Activated CD4-positive, alpha-beta memory T cell treated with anti-CD3 and anti-CD28 coated beads, Interleukin-2, amount 10 ng/mL, durations not matched to agents 7 days and 5 days (primary cell): Measurements from ENCODE around the gene PDE9A. TPM values are rescaled to one million over a fixed set of nuclear protein-coding genes. Genes with fewer than 3 reads are reported as not detected.

ENCODE experiments used
- CTCF ChIA-PET: fragments of 350-600 bp; sonication (Branson Sonifier 250); formaldehyde crosslinking; loops from one replicate; lab custom pipeline; 2021; ENCODE audit warnings: antibody characterized with exemption, inconsistent platforms; lab: Charles Lee
- POLR2A ChIA-PET: fragments of 350-600 bp; sonication (Branson Sonifier 250); formaldehyde crosslinking; loops from one replicate; lab custom pipeline; 2021; ENCODE audit warnings: antibody characterized with exemption; lab: Charles Lee
- DNase-seq: peaks from one replicate; pipeline ENCODE4 v3.0.0-alpha.2; 2020
- H3K27ac Mint-ChIP-seq: one replicate; pipeline ENCODE4 v1.8.0; 2021; ENCODE audit warnings: mild to moderate bottlenecking, mixed read lengths
- H3K27me3 Mint-ChIP-seq: one replicate; pipeline ENCODE4 v1.8.0; 2021; ENCODE audit warnings: mixed read lengths
- H3K36me3 Mint-ChIP-seq: one replicate; pipeline ENCODE4 v1.8.0; 2021; ENCODE audit warnings: low read depth, mixed read lengths
- H3K4me1 Mint-ChIP-seq: one replicate; pipeline ENCODE4 v1.8.0; 2021; ENCODE audit warnings: mixed read lengths
- H3K4me3 Mint-ChIP-seq: one replicate; pipeline ENCODE4 v1.8.0; 2021; ENCODE audit warnings: mild to moderate bottlenecking, mixed read lengths
- H3K9me3 Mint-ChIP-seq: one replicate; pipeline ENCODE4 v1.8.0; 2021; ENCODE audit warnings: mixed read lengths
- total RNA-seq, 2 experiments: library from RNA; stranded (reverse); gene quantifications; one replicate each; pipeline ENCODE4 v1.2.3, GENCODE V29; 2021

Gene PDE9A
- total RNA-seq, 2 experiments from 2014 or later, result 13.9 to 14.3 TPM

DNA sequence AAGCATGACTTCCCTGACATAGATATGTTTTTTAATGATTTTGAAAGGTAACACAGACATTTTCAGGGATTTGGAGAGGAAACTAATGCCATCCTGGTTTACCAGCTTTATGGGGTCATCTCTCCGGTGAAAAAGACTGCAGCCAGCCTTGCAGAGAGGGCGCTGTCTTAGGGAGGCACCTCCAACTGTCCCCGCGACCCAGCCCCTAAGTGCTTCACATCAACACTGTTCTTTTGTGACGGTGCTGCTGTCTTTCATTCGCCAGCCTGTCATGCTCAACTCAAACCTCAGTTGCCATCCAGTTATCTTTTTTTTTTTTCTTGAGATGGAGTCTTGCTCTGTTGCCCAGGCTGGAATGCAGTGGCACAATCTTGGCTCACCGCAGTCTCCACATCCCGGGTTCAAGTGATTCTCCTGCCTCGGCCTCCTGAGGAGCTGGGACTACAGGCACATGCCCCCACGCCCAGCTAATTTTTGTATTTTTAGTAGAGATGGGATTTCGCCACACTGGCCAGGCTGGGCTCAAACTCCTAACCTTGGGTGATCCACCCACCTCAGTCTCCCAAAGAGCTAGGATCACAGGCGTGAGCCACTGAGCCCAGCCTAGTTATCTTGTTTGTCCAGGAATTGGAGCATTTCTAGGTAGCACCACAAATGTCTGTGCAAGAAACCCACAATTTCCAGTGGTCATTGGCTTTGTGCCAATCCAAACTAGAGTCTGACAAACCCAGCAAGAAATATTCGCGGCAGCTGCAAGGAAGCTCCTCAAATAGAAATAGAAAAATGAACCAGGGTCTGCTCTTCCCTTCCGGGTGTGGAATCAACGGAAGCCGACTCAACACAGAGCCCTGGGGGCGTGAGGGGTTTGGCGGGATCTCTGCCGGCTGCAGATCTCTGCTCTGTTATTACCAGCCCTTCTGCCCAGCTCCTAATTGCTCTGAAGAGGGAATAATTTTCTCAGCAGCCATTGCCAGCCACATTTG, 24.2 kb downstream of the PDE9A start:
- CTCF ChIA-PET, result no interaction called here
- H3K27me3 Mint-ChIP-seq, result peaks cover 18% of the 10 kb centered on the region
- no peaks in the 10 kb centered on the region for H3K36me3 Mint-ChIP-seq
- no peak for DNase-seq
- H3K4me3 Mint-ChIP-seq, result no peak overlapping the region
- H3K4me1 Mint-ChIP-seq, result peaks cover 38% of the 10 kb centered on the region
- no peak overlapping the region for H3K27ac Mint-ChIP-seq
- POLR2A ChIA-PET, result interaction anchor here (1.0 kb wide), 1 partner anchor 23 kb away, joined by 3 read pairs; no protein-coding TSS in a partner anchor
- H3K9me3 Mint-ChIP-seq, result no peaks in the 10 kb centered on the region

DNA sequence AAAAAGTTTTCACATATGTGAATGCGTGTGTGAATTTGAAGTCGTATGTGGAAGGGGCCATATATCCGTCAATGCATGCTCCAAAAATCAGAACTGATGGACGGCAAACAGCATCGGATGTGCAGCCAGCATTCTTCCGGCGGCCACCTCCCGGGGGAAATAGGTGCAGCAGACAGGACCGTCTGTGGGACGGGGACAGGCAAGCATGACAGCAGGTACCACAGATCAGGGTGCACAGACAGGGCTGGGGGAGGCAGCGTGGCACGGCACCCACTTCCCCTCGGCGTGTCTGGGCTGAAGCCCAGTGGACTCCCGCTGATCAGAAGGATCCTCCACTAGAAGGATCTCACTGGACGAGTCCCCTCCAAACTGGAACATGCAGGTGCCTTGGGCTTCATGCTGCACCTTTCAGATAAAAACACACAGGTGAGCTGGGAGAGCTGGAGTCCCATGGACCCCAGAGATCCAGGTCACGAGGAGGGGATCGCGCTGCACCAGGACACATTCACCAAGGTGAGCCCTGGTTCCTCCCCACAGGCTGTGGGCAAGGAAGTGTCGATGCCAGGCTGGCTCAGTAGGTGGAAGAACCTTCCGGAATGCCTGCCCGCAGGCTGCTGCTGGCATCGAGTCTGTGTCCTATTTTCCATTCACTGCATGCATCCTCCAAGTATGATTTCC, 25.3 kb downstream of the PDE9A start:
- POLR2A ChIA-PET, result no interaction called here
- DNase-seq, result no peak
- CTCF ChIA-PET, result interaction anchor here (0.7 kb wide), 1 partner anchor 205 kb away, joined by 3 read pairs; no protein-coding TSS in a partner anchor
- H3K36me3 Mint-ChIP-seq, result no peaks in the 10 kb centered on the region
- H3K4me1 Mint-ChIP-seq, result peaks cover 48% of the 10 kb centered on the region
- H3K9me3 Mint-ChIP-seq, result no peaks in the 10 kb centered on the region
- no peak overlapping the region for H3K27ac Mint-ChIP-seq
- H3K27me3 Mint-ChIP-seq, result peaks cover 16% of the 10 kb centered on the region
- no peak overlapping the region for H3K4me3 Mint-ChIP-seq

DNA sequence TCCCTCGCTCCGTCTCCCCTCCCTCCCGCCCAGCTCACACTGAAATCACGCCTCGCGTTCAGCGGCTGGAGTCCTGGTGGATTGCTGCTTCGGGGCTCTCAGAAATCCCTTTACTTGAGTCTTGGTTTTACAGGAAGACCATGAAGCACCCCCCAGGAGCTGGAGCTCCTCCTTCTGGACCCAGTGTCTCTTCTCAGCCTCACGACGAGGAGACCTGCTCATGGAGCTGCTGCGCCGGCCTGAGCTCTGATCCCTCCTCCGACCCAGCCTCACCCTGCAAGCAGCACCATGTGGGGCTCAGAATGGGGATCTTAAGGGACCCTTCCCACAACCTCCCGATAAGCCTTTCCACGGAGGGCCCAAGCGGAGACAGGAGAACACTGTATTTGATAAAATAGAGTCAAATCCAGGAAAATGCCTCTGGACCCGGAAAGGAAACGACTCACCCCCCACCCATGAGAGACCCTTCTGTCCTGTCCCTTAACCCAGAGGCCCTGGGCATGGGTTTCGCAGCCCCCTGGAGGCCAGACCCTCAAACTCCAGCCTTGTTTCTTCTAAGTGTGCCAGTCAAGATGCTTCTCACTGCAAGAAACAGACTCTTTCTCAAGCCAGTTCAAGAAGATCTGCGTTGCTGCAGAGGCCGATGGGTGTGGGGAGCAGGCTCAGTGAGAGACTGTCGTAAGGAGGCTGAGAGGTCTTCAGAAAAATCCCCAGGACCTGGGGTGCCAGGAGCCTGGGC, 26.1 kb downstream of the PDE9A start:
- DNase-seq, result no peak
- H3K27ac Mint-ChIP-seq, result no peak overlapping the region
- ChIA-PET POLR2A (interaction anchor here (1.1 kb wide), 1 partner anchor 25 kb away, joined by 3 read pairs; no protein-coding TSS in a partner anchor), CTCF (interaction anchor here (0.7 kb wide), 1 partner anchor 206 kb away, joined by 3 read pairs; no protein-coding TSS in a partner anchor)
- no peaks in the 10 kb centered on the region for H3K36me3 Mint-ChIP-seq
- peaks cover 16% of the 10 kb centered on the region for H3K27me3 Mint-ChIP-seq
- H3K4me1 Mint-ChIP-seq, result peaks cover 56% of the 10 kb centered on the region
- no peaks in the 10 kb centered on the region for H3K9me3 Mint-ChIP-seq
- H3K4me3 Mint-ChIP-seq, result no peak overlapping the region

DNA sequence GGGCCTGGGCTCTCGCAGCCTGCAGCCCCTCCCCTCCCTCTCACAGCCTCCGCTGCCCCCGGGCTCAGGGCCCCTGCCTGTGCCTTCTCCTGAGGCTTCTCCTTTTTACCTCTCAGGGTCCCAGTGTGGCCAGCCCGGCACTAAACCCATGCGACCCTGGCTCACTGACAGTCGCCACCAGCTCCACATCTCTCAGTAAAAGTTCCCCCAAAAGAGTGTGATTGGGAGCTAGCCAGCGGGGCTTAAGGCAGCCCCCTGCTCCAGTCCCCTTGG, 26.6 kb downstream of the PDE9A start:
- no peak overlapping the region for H3K4me3 Mint-ChIP-seq
- H3K36me3 Mint-ChIP-seq, result no peaks in the 10 kb centered on the region
- H3K9me3 Mint-ChIP-seq, result no peaks in the 10 kb centered on the region
- peaks cover 16% of the 10 kb centered on the region for H3K27me3 Mint-ChIP-seq
- no peak for DNase-seq
- POLR2A ChIA-PET, result interaction anchor here (0.6 to 1.1 kb wide), 2 partner anchors 26 to 236 kb away, joined by 3 read pairs; no protein-coding TSS in a partner anchor
- H3K4me1 Mint-ChIP-seq, result peaks cover 61% of the 10 kb centered on the region
- no peak overlapping the region for H3K27ac Mint-ChIP-seq
- CTCF ChIA-PET, result no interaction called here

DNA sequence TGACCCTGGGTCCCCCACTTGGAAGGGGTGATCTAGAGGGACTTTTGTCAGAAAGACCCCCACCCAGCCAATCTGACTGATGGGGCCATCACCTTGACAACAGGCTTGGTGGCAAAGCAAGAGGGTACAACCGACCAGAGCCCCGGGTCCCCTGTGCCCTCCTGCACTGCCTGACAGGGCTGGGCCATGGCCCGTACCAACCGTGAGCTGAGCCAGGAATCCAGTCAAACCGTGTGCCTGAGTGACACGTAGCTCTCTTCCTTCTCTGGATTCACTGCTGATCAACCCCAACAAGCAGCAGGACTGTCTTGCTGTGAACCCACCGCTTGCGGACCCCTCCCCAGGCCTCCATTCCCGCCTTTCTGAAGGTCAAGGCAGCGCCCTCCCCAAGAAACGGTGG, 27.0 kb downstream of the PDE9A start:
- H3K36me3 Mint-ChIP-seq, result no peaks in the 10 kb centered on the region
- H3K4me1 Mint-ChIP-seq, result peaks cover 65% of the 10 kb centered on the region
- DNase-seq, result no peak
- H3K9me3 Mint-ChIP-seq, result no peaks in the 10 kb centered on the region
- peaks cover 16% of the 10 kb centered on the region for H3K27me3 Mint-ChIP-seq
- ChIA-PET CTCF (no interaction called here), POLR2A (interaction anchor here (0.6 to 1.1 kb wide), 2 partner anchors 26 to 237 kb away, joined by 3 read pairs; no protein-coding TSS in a partner anchor)
- H3K27ac Mint-ChIP-seq, result no peak overlapping the region
- no peak overlapping the region for H3K4me3 Mint-ChIP-seq

DNA sequence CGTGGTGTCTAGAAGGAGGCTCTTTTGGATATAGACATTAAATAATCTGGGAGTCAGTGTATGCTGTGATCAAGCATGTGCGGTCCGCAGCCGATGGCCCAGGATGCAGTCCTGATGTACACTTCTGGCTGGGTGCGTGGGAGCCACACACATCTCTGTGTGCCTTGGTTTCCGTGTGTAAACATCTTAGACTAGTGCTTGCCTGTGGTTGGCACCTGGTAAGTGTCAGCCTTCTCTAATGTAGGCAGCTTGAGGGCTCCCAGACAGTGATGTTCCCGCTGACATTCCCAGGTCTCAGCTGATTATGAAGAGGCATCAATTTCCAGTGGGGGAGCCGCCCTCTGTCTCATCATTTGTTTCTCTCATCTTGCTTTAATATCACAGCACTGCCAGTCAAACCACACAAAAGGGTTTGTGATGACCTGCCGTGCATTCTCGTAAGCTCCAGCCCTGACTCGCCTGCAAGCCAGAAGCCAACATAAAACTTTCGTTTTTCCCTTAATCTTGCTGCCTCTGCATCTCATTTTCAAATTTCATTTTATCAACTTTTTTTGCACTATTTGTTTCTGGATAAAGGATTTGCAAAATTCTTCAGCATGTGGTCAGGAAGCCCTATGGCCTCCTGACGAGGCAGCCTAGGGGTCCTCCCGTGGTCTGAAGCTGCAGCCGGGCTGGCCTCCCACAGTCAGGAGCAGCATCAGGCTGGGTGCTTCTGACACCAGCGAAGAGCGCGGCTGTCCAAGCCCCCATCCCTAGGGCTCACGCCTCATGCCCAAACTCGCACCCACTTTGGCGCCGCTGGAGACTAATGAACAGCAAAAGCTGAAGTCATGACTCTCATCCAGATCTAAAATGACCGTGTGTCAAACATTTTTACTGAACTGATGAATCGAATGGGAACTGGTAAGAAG, 28.1 kb downstream of the PDE9A start:
- DNase-seq, result peak; percentile 22
- Mint-ChIP-seq H3K27ac (peak overlapping the region; percentile 61), H3K4me3 (no peak overlapping the region)

DNA sequence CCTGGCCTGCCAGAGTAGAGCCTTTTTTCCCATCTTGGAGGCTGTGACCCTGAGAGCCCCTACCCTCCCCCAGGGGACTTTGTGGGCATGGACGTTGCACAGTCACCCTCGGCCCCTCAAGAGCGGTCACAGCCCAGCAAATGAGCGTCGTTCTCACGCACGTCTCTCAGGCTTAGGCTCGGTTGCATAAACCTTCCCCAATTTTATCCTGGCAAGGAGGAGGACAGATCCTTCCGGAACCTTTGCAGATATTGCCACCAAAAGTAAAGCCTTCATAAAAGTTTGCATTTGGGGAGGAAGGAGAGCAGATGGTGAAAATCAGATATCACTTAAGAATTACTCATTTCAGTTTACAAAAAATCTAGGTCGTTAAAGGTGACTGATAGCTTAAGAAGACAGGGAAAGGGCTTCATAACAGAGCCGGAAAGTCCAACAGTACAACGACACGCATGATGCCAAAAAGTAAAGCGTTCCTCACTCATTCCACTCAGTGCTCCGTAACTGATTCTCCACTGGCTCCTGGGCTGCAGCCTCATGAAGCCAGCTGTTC, 29.3 kb downstream of the PDE9A start:
- POLR2A ChIA-PET, result interaction anchor here (1.2 to 1.7 kb wide), 4 partner anchors 12 to 56 kb away, joined by 3 to 7 read pairs (median 4); no protein-coding TSS in a partner anchor
- H3K4me3 Mint-ChIP-seq, result no peak overlapping the region
- no peaks in the 10 kb centered on the region for H3K9me3 Mint-ChIP-seq
- no peak for DNase-seq
- H3K4me1 Mint-ChIP-seq, result peaks cover 70% of the 10 kb centered on the region
- H3K27me3 Mint-ChIP-seq, result peaks cover 12% of the 10 kb centered on the region
- peaks cover under 1% of the 10 kb centered on the region for H3K36me3 Mint-ChIP-seq
- CTCF ChIA-PET, result interaction anchor here (1.4 kb wide), 1 partner anchor 68 kb away, joined by 4 read pairs; no protein-coding TSS in a partner anchor
- peak overlapping the region; percentile 1 for H3K27ac Mint-ChIP-seq

More for the DNA sequence above, 28.1 kb downstream of the PDE9A start:
- ChIA-PET POLR2A (interaction anchor here (1.0 to 1.7 kb wide), 4 partner anchors 9 to 57 kb away, joined by 3 to 4 read pairs (median 4); no protein-coding TSS in a partner anchor), CTCF (no interaction called here)
- no peaks in the 10 kb centered on the region for H3K36me3 Mint-ChIP-seq
- no peaks in the 10 kb centered on the region for H3K9me3 Mint-ChIP-seq
- peaks cover 70% of the 10 kb centered on the region for H3K4me1 Mint-ChIP-seq
- peaks cover 13% of the 10 kb centered on the region for H3K27me3 Mint-ChIP-seq

DNA sequence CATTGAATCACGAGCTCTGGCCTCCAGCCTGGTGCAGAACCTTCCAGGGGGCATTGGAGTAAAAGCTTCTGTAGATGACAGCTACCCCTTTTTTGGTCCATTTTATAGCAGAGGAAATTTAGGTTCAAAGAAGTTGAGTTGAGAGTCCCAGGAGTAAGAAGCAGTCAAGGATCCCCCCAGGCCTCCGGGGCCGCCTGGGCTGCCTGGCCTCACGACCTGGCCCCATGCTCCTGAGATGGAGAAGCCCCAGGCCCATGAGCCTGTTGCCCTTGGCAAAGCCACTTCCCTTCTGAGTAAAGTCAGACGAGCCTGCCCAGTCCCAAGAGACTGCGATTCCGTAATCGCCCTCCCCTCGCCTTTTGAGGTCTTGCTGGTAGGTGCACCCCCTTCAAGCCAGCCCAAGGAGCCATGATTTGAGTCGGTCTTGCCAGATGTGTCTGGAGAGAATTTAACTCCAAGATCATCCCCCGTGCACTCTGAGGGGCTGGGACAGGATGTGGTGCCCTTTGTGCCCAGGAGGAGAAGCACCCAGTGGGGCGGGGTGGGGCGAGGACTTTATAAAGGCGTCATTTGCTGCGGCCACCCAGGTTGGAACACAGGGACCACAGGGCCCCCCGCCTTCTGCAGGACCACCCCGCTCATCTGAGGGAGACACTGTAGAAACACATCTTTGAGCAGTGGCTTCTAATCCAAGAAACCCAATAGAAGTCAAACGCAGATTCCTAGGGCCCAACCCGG, 30.1 kb downstream of the PDE9A start:
- Mint-ChIP-seq H3K4me3 (peak overlapping the region; percentile 79), H3K27ac (peak overlapping the region; percentile 100), H3K9me3 (no peaks in the 10 kb centered on the region), H3K4me1 (peaks cover 65% of the 10 kb centered on the region), H3K27me3 (peaks cover 7% of the 10 kb centered on the region), H3K36me3 (peaks cover 4% of the 10 kb centered on the region)
- DNase-seq, result no peak
- CTCF ChIA-PET, result interaction anchor here (1.4 to 1.6 kb wide), 3 partner anchors 12 to 69 kb away, joined by 3 to 4 read pairs (median 4); no protein-coding TSS in a partner anchor
- POLR2A ChIA-PET, result interaction anchor here (0.6 to 1.7 kb wide), 8 partner anchors 9 to 209 kb away, joined by 3 to 7 read pairs (median 4); no protein-coding TSS in a partner anchor

DNA sequence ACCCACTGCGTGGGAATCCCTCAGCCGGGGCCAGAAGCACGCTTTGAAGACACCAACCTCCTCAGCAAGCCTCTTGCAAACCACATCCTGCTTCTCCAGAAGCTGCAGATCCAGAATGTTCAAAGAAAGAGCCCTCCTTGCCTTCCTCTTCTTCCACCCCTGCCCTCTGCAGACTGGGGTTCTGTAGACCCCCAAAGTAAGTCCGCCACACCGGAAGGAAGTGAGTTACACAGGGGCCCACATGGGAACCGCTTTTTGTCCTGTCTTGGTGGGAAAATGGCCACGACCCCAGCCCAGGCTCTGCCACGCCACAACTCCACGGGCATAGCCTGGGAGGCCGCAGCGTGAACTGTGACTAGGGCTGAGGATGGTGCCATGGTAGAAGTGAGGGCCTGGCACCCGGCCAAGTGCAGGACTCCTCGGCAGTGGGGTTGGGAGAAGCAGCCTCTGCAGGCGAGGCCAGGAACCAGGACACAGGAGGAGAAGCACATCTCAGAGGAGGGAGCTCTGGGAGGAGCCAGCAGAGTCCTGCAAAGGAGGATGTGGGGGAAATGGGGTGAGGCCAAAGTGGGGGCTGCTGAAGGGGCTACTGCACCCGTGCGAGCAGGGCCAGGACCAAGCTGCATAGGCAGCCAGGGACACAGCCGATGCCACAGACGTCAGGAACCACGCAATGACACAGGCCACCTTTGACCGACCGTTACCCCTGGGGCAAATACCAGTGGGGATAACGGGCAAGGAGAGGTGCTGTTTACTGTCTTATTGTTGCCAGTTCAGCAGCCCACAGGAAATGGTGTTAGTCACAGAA, 30.9 kb downstream of the PDE9A start:
- CTCF ChIA-PET, result interaction anchor here (0.9 to 1.6 kb wide), 5 partner anchors 13 to 147 kb away, joined by 3 to 4 read pairs (median 3); no protein-coding TSS in a partner anchor
- Mint-ChIP-seq H3K4me3 (peak overlapping the region; percentile 79), H3K36me3 (peaks cover 4% of the 10 kb centered on the region), H3K4me1 (peaks cover 63% of the 10 kb centered on the region), H3K27ac (peak overlapping the region; percentile 100), H3K27me3 (peaks cover 5% of the 10 kb centered on the region), H3K9me3 (no peaks in the 10 kb centered on the region)
- peak; percentile 71 for DNase-seq
- POLR2A ChIA-PET, result interaction anchor here (0.6 to 1.7 kb wide), 14 partner anchors 9 to 1086 kb away, joined by 3 to 12 read pairs (median 4); partner anchors contain the start of gene PDE9A

DNA sequence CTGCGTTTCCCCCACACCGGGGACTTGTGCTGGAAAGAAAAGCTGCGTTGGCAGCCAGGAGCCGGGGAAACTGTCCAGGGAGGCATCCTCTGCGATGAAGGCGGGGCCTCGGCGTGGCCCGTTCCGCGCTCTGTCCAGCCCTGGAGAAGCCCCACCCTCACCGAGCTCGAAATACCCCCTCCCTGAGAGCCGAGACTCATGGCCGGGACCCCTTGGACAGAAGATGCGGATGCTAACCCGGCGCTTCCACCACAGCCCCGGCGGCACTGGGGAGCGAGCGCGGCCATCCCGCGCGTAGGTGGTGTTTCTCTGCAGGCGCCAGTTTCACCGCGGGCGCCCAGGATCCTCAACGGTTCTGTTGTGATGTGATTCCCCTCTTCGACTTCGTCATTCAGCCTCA, 31.6 kb downstream of the PDE9A start:
- ChIA-PET POLR2A (interaction anchor here (0.6 to 1.7 kb wide), 12 partner anchors 10 to 1085 kb away, joined by 3 to 12 read pairs (median 4); partner anchors contain the start of gene PDE9A), CTCF (interaction anchor here (0.9 to 1.6 kb wide), 5 partner anchors 14 to 146 kb away, joined by 3 to 4 read pairs (median 3); no protein-coding TSS in a partner anchor)
- Mint-ChIP-seq H3K36me3 (peaks cover 4% of the 10 kb centered on the region), H3K4me3 (peak overlapping the region; percentile 79), H3K27me3 (peaks cover 1% of the 10 kb centered on the region), H3K27ac (peak overlapping the region; percentile 100), H3K9me3 (no peaks in the 10 kb centered on the region), H3K4me1 (peaks cover 59% of the 10 kb centered on the region)
- peak; percentile 32 for DNase-seq
